K562 (cell line): Measurements from ENCODE around the gene SIX3. TPM values are rescaled to one million over a fixed set of nuclear protein-coding genes. Genes with fewer than 3 reads are reported as not detected.

Experiments
- ATAC-seq: fragments of 200-7000 bp; cut with Tn5 transposase; 3 replicates; pipeline ENCODE4 v1.9.1; 2020; ENCODE audit warnings: moderate library complexity
- BruUV-seq: library from RNA; stranded (reverse); fragments of 400-500 nt; replicated peaks from 2 replicates; lab custom pipeline; 2021; lab: Mats Ljungman, UMichigan
- CTCF ChIA-PET: fragments of 300-600 bp; formaldehyde crosslinking; extraction: SDS; loops from one replicate; lab custom pipeline; 2021; ENCODE audit warnings: low intra/inter-chr PET ratio; lab: Yijun Ruan, JAX
- POLR2A ChIA-PET: fragments of 300-600, 350-650 bp; sonication (Branson Sonifier 250); formaldehyde crosslinking; extraction: SDS; loops from one replicate; lab custom pipeline; 2021; ENCODE audit warnings: antibody characterized with exemption, inconsistent platforms; lab: Yijun Ruan, JAX
- DNase-seq, 4 experiments: peaks; one replicate each; pipeline versions ENCODE4 v3.0.0 to v3.0.0-alpha.2; 2011 to 2018; ENCODE audit warnings: low spot score in 3 of 4, mixed read lengths in 3 of 4; ENCODE audit errors: extremely low read depth in 1 of 4
- FAIRE-seq: peaks from 2 replicates; lab custom pipeline; 2011; peaks lifted over from hg19 to GRCh38; lab: Jason Lieb, UNC
- H2AFZ ChIP-seq: 2 replicates; pipeline ENCODE4 v1.6.0; 2011; ENCODE audit warnings: low read depth, low read length, control low read depth, inconsistent platforms
- H3K27ac ChIP-seq: fragments of 200-600 bp; 3 replicates; pipeline ENCODE4 v1.8.0; 2011; ENCODE audit warnings: low read depth, mild to moderate bottlenecking, control low read depth, inconsistent platforms, low read length, moderate library complexity, mixed read lengths; ENCODE audit errors: extremely low read depth
- H3K27me3 ChIP-seq, 2 experiments: fragments of 300-600 bp in 1 of 2; 2 replicates in 1 of 2; 3 replicates in 1 of 2; pipeline versions ENCODE4 v1.6.0 to v1.8.0; 2011; ENCODE audit warnings: inconsistent platforms in 2 of 2, low read length in 2 of 2, mild to moderate bottlenecking in 1 of 2, mixed read lengths in 1 of 2, moderate library complexity in 1 of 2; ENCODE audit not compliant: control insufficient read depth in 2 of 2, insufficient read depth in 2 of 2
- H3K36me3 ChIP-seq: fragments of 300-600 bp; 3 replicates; pipeline ENCODE4 v1.8.0; 2011; ENCODE audit warnings: mild to moderate bottlenecking, low read length, inconsistent platforms; ENCODE audit not compliant: control insufficient read depth, insufficient read depth
- H3K4me1 ChIP-seq, 2 experiments: fragments of 200-600 bp in 1 of 2; replicated peaks in 1 of 2; 2 replicates in 1 of 2; 3 replicates in 1 of 2; pipeline versions ENCODE4 v1.5.1 to v1.8.0; 2011; ENCODE audit warnings: inconsistent platforms in 2 of 2, low read length in 2 of 2, mild to moderate bottlenecking in 1 of 2, mixed read lengths in 1 of 2, moderate library complexity in 1 of 2; ENCODE audit not compliant: control insufficient read depth in 2 of 2, insufficient read depth in 2 of 2
- H3K4me2 ChIP-seq: 2 replicates; pipeline ENCODE4 v1.6.1; 2011; ENCODE audit warnings: low read length, control low read depth, inconsistent platforms, mixed read lengths; ENCODE audit not compliant: insufficient read depth
- H3K4me3 ChIP-seq: fragments of 200-600 bp; sonication (generic), shearing (Covaris generic); 2 replicates; pipeline ENCODE4 v1.5.1; 2016; ENCODE audit warnings: control low read depth, inconsistent platforms
- H3K79me2 ChIP-seq: fragments of 200-600 bp; 3 replicates; pipeline ENCODE4 v1.8.0; 2011; ENCODE audit warnings: low read length, inconsistent platforms; ENCODE audit not compliant: control insufficient read depth, insufficient read depth
- H3K9ac ChIP-seq, 2 experiments: 2 replicates each; pipeline versions ENCODE4 v1.6.0 to v1.6.1; 2011; ENCODE audit warnings: low read depth in 2 of 2, low read length in 2 of 2, control low read depth in 1 of 2, inconsistent platforms in 1 of 2, mild to moderate bottlenecking in 1 of 2, mixed read lengths in 1 of 2; ENCODE audit not compliant: insufficient read depth in 1 of 2
- H3K9me1 ChIP-seq: one replicate; pipeline ENCODE4 v1.6.0; 2011; ENCODE audit warnings: inconsistent platforms, mild to moderate bottlenecking, low read length, moderate library complexity; ENCODE audit not compliant: control insufficient read depth, insufficient read depth
- H3K9me3 ChIP-seq: replicated peaks from 2 replicates; pipeline ENCODE4 v1.5.1; 2011; ENCODE audit warnings: low read depth, low read length, inconsistent platforms; ENCODE audit not compliant: control insufficient read depth, insufficient read depth
- H4K20me1 ChIP-seq: replicated peaks from 2 replicates; pipeline ENCODE4 v1.6.1; 2011; ENCODE audit warnings: low read length, inconsistent platforms, mixed read lengths; ENCODE audit not compliant: control insufficient read depth, insufficient read depth
- ATF7 ChIP-seq: fragments of 450-650 bp; IDR thresholded peaks from 2 replicates; pipeline ENCODE4 v1.7.1; 2014; ENCODE audit warnings: mild to moderate bottlenecking, moderate library complexity
- BACH1 ChIP-seq: fragments of 200-800 bp; sonication (Bioruptor generic); IDR thresholded peaks from 2 replicates; pipeline ENCODE4 v1.6.1; 2016; ENCODE audit warnings: missing genetic modification characterization, missing compliant biosample characterization
- CBX3 ChIP-seq, 2 experiments: IDR thresholded peaks; 1 replicate in 1 of 2; 2 replicates in 1 of 2; pipeline ENCODE4 v1.6.1; 2012; ENCODE audit warnings: inconsistent platforms in 2 of 2, low read length in 2 of 2, borderline replicate concordance in 1 of 2, control low read depth in 1 of 2
- CTBP1 ChIP-seq: fragments of 450-650 bp; IDR thresholded peaks from 2 replicates; pipeline ENCODE4 v1.6.1; 2016; ENCODE audit warnings: borderline replicate concordance
- ELF1 ChIP-seq: fragments of 200-800 bp; sonication (Bioruptor generic); IDR thresholded peaks from 2 replicates; pipeline ENCODE4 v1.6.1; 2016; ENCODE audit warnings: missing genetic modification characterization, missing compliant biosample characterization
- ETV1 ChIP-seq: fragments of 450-650 bp; conservative IDR thresholded peaks from 2 replicates; pipeline ENCODE4 v1.6.1; 2016; ENCODE audit warnings: missing genetic modification characterization, control low read depth, low read depth, missing compliant biosample characterization
- FOXO4 ChIP-seq: fragments of 450-650 bp; formaldehyde crosslinking; IDR thresholded peaks from 2 replicates; pipeline ENCODE4 v1.4.0; 2020; ENCODE audit warnings: mild to moderate bottlenecking, moderate library complexity
- GTF2F1 ChIP-seq: IDR thresholded peaks from 2 replicates; pipeline ENCODE4 v1.6.1; 2011; ENCODE audit warnings: low read depth, low read length, improper control_type of control experiment
- L3MBTL2 ChIP-seq: fragments of 450-650 bp; IDR thresholded peaks from 2 replicates; pipeline ENCODE4 v1.6.1; 2016; ENCODE audit warnings: mild to moderate bottlenecking, moderate library complexity
- MYC ChIP-seq, 2 experiments: fragments of 250-450 bp in 1 of 2; sonication (Bioruptor Pico) in 1 of 2; IDR thresholded peaks; 2 replicates each; pipeline versions ENCODE4 v1.5.1 to v1.6.1; 2012 to 2021; ENCODE audit warnings: low read depth in 2 of 2, borderline replicate concordance in 1 of 2, improper control_type of control experiment in 1 of 2, low read length in 1 of 2, mild to moderate bottlenecking in 1 of 2, moderate library complexity in 1 of 2
- NBN ChIP-seq: fragments of 450-650 bp; IDR thresholded peaks from 2 replicates; pipeline ENCODE4 v1.6.1; 2016; ENCODE audit warnings: low read depth, mild to moderate bottlenecking
- NUFIP1 ChIP-seq: fragments of 450-650 bp; IDR thresholded peaks from 2 replicates; pipeline ENCODE4 v1.6.1; 2018; ENCODE audit not compliant: partially characterized antibody
- SIN3B ChIP-seq: fragments of 450-650 bp; IDR thresholded peaks from 2 replicates; pipeline ENCODE4 v1.6.1; 2017; ENCODE audit warnings: low read depth, mild to moderate bottlenecking, moderate library complexity
- SUPT5H ChIP-seq: fragments of 450-650 bp; IDR thresholded peaks from 2 replicates; pipeline ENCODE4 v1.6.1; 2016
- TEAD1 ChIP-seq, 2 experiments: fragments of 450-650 bp in 1 of 2; sonication (generic) in 1 of 2; formaldehyde crosslinking; IDR thresholded peaks; 2 replicates each; pipeline versions ENCODE4 v1.4.0 to v1.8.0; 2020 to 2022; ENCODE audit warnings: mild to moderate bottlenecking in 2 of 2, missing genetic modification reagents in 1 of 2
- TRIM24 ChIP-seq, 2 experiments: fragments of 450-650 bp; IDR thresholded peaks; 2 replicates each; pipeline ENCODE4 v1.6.1; 2016
- ZNF668 ChIP-seq: fragments of 250-450 bp; sonication (Bioruptor Pico); IDR thresholded peaks from 2 replicates; pipeline ENCODE4 v1.8.0; 2022; ENCODE audit warnings: mild to moderate bottlenecking, inconsistent platforms
- ZNF830 ChIP-seq: fragments of 250-450 bp; sonication (Bioruptor Pico); IDR thresholded peaks from 2 replicates; pipeline ENCODE4 v1.5.0; 2021; ENCODE audit warnings: mild to moderate bottlenecking
- WGBS: fragments of 100-300 bp; shearing (Covaris generic); methylation state at CpG from one replicate; pipeline ENCODE4 v1.1.6; 2016; ENCODE audit warnings: low coverage, mixed read lengths; ENCODE audit not compliant: insufficient coverage; ENCODE audit errors: missing lambda C conversion rate; 5-methylcytosine and 5-hydroxymethylcytosine counted together
- in situ Hi-C: fragments of 300-500 bp; cut with MboI; formaldehyde crosslinking; loops from 4 replicates; pipeline ENCODE4 v1.15.0; 2018; ENCODE audit warnings: inconsistent platforms, mixed read lengths
- intact Hi-C: fragments of 100-400 bp; cut with micrococcal nuclease; formaldehyde crosslinking; loops from 2 replicates; pipeline ENCODE4 v1.14.2; 2022
- polyA plus RNA-seq, 8 experiments: library from polyadenylated mRNA; depleted of rRNA in 4 of 8; stranded (reverse) in 5 of 8; unstranded in 3 of 8; fragments of >200 nt; fragmentation: Nextera tagmentation in 2 of 8; fragmentation: Illumina TruSeq in 1 of 8; extraction: Ambion mirVana in 2 of 8; extraction: Trizol in 1 of 8; gene quantifications; 2 replicates each; pipeline versions ENCODE4 v1.2.1 to v1.2.3, GENCODE V29; 2011 to 2014; ENCODE audit warnings: inconsistent platforms in 1 of 8, missing spikeins in 1 of 8
- total RNA-seq, 7 experiments: library from RNA; depleted of rRNA in 6 of 7; stranded (reverse); fragments of >200 nt in 6 of 7; fragmentation: Illumina TruSeq in 2 of 7; extraction: Trizol in 2 of 7; gene quantifications; 2 replicates each; pipeline versions ENCODE4 v1.2.1 to v1.2.3, GENCODE V29; 2011 to 2021; ENCODE audit warnings: low replicate concordance in 1 of 7
- TF ChIP-seq, protein P1 (sequence below), 2 experiments: fragments of 150-350 bp in 1 of 2; IDR thresholded peaks; 2 replicates each; pipeline ENCODE4 v1.6.1; 2012 to 2016; ENCODE audit warnings: low read depth in 2 of 2, low read length in 2 of 2, mild to moderate bottlenecking in 1 of 2, moderate library complexity in 1 of 2

SIX3 gene
- total and polyA plus RNA-seq, 9 of the 15 experiments (the other 6 are each of a cell fraction or from before 2014, with no cell fraction given): not detected

GRCh38 chr2:44951124-44951523 lies 9.6 kb downstream of the SIX3 start:
- no peak for ATAC-seq
- WGBS: 2% methylated on average over 6 of the region's 6 CpGs
- Histone ChIP-seq H3K4me3 (no peak overlapping the region), H3K9ac (no peak overlapping the region; a peak in 1 of 4 replicates), H3K27ac (no peak overlapping the region), H3K36me3 (no peaks in the 10 kb centered on the region), H2AFZ (no peak overlapping the region), H3K9me1 (no peaks in the 10 kb centered on the region), H3K4me1 (peaks cover 0 to 29% of the 10 kb centered on the region in 2 experiments; a peak in 3 of 5 replicates), H3K79me2 (no peaks in the 10 kb centered on the region), H4K20me1 (peaks cover 11% of the 10 kb centered on the region), H3K9me3 (no peaks in the 10 kb centered on the region), H3K27me3 (peaks cover 42 to 90% of the 10 kb centered on the region in 2 experiments; a peak in 4 of 5 replicates), H3K4me2 (no peak overlapping the region)
- intact Hi-C loops (no loop called here), in situ Hi-C loops (no loop called here)
- CTCF ChIA-PET: interaction anchor here (0.6 kb wide), 1 partner anchor 465 kb away, joined by 3 read pairs; no protein-coding TSS in a partner anchor
- no TSS peak for BruUV-seq
- TF ChIP-seq GTF2F1: no peak
- TF ChIP-seq CBX3 (IDR thresholded peaks at IDR 0.05; ENCODE audit: borderline replicate concordance in 1 of 2, low read length in 2 of 2): no peak
- TF ChIP-seq FOXO4 (CRISPR knock-in tag): no peak
- TF ChIP-seq ZNF668 (CRISPR knock-in tag): no peak
- no peak for TF ChIP-seq ETV1
- TF ChIP-seq NBN: no peak
- TF ChIP-seq L3MBTL2: no peak
- TF ChIP-seq TEAD1 (CRISPR knock-in tag; IDR thresholded peaks at IDR 0.05): no peak
- TF ChIP-seq ZNF830 (CRISPR knock-in tag): no peak
- no peak for TF ChIP-seq ATF7
- TF ChIP-seq CTBP1: no peak
- TF ChIP-seq TRIM24 (IDR thresholded peaks at IDR 0.05): no peak
- no peak for TF ChIP-seq SUPT5H
- TF ChIP-seq MYC (IDR thresholded peaks at IDR 0.05; ENCODE audit: low read depth, low read length): no peak
- no peak for TF ChIP-seq MYC (CRISPR knock-in tag; IDR thresholded peaks at IDR 0.05; ENCODE audit: borderline replicate concordance, low read depth)
- TF ChIP-seq, protein P1, sequence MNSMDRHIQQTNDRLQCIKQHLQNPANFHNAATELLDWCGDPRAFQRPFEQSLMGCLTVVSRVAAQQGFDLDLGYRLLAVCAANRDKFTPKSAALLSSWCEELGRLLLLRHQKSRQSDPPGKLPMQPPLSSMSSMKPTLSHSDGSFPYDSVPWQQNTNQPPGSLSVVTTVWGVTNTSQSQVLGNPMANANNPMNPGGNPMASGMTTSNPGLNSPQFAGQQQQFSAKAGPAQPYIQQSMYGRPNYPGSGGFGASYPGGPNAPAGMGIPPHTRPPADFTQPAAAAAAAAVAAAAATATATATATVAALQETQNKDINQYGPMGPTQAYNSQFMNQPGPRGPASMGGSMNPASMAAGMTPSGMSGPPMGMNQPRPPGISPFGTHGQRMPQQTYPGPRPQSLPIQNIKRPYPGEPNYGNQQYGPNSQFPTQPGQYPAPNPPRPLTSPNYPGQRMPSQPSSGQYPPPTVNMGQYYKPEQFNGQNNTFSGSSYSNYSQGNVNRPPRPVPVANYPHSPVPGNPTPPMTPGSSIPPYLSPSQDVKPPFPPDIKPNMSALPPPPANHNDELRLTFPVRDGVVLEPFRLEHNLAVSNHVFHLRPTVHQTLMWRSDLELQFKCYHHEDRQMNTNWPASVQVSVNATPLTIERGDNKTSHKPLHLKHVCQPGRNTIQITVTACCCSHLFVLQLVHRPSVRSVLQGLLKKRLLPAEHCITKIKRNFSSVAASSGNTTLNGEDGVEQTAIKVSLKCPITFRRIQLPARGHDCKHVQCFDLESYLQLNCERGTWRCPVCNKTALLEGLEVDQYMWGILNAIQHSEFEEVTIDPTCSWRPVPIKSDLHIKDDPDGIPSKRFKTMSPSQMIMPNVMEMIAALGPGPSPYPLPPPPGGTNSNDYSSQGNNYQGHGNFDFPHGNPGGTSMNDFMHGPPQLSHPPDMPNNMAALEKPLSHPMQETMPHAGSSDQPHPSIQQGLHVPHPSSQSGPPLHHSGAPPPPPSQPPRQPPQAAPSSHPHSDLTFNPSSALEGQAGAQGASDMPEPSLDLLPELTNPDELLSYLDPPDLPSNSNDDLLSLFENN (IDR thresholded peaks at IDR 0.05; ENCODE audit: low read depth in 2 of 2, low read length in 2 of 2): no peak
- no peak for TF ChIP-seq BACH1
- TF ChIP-seq ELF1 (tag): no peak
- TF ChIP-seq NUFIP1: no peak
- TF ChIP-seq SIN3B: no peak
- POLR2A ChIA-PET: no interaction called here
- no peak for DNase-seq
- no peak for FAIRE-seq
